ENCODE data around the gene SLC35E2B. TPM values are rescaled to one million over a fixed set of nuclear protein-coding genes. Genes with fewer than 3 reads are reported as not detected.

SLC35E2B gene
- total and polyA plus RNA-seq, 2 of the 13 experiments (the other 11 are each of a cell fraction or from before 2014, with no cell fraction given): 14.1 to 19.7 TPM

GRCh38 chr1:1678581-1679380, 13.8 kb downstream of the SLC35E2B start (continued):
- TF ChIP-seq POLR2A (IDR thresholded peaks at IDR 0.05; ENCODE audit: insufficient read depth in 1 of 2, low read depth in 2 of 2, low read length in 2 of 2): peak; percentile 51 to 73; a peak in 2 of 4 replicates
- no peak for TF ChIP-seq TRIM22 (IDR thresholded peaks at IDR 0.05)
- TF ChIP-seq NFE2L2 (IDR thresholded peaks at IDR 0.05; ENCODE audit: low read length): no peak
- TF ChIP-seq ZHX2 (IDR thresholded peaks at IDR 0.05; ENCODE audit: low read depth): 0 out of 2 replicates have a peak, but pooled peaks have one; percentile 34
- no peak for TF ChIP-seq ZHX2 (CRISPR knock-in tag; IDR thresholded peaks at IDR 0.05; ENCODE audit: borderline replicate concordance)
- no peak for TF ChIP-seq ZNF598 (CRISPR knock-in tag; IDR thresholded peaks at IDR 0.05; ENCODE audit: borderline replicate concordance)
- no peak for TF ChIP-seq ZNF839 (CRISPR knock-in tag; IDR thresholded peaks at IDR 0.05; ENCODE audit: borderline replicate concordance)
- TF ChIP-seq YEATS2 (CRISPR knock-in tag; IDR thresholded peaks at IDR 0.05; ENCODE audit: borderline replicate concordance): peak; percentile 71; the same call in 1 of the 2 replicates
- TF ChIP-seq ZNF260 (CRISPR knock-in tag; IDR thresholded peaks at IDR 0.05; ENCODE audit: borderline replicate concordance, low read depth): no peak
- TF ChIP-seq HOXD1 (CRISPR knock-in tag; IDR thresholded peaks at IDR 0.05): 0 out of 2 replicates have a peak, but pooled peaks have one; percentile 23
- TF ChIP-seq ZNF788 (CRISPR knock-in tag; IDR thresholded peaks at IDR 0.05; ENCODE audit: borderline replicate concordance): peak; percentile 75; the same call in 1 of the 2 replicates
- TF ChIP-seq ZNF280D (CRISPR knock-in tag; IDR thresholded peaks at IDR 0.05): peak; percentile 74; the same call in 1 of the 2 replicates
- no peak for TF ChIP-seq JDP2 (CRISPR knock-in tag; IDR thresholded peaks at IDR 0.05; ENCODE audit: borderline replicate concordance)
- no peak for TF ChIP-seq ZBTB7A (CRISPR knock-in tag; IDR thresholded peaks at IDR 0.05)

Measured in HepG2 (cell line).